Natural killer cell (primary cell): Measurements from ENCODE around the gene OR7C1. TPM values are rescaled to one million over a fixed set of nuclear protein-coding genes. Genes with fewer than 3 reads are reported as not detected.
A peak's percentile ranks its signal among the peaks of the same experiment; 100 is the strongest.

ENCODE experiments used
- ATAC-seq, 3 donors: fragments of 150-1000 bp in 2 of 3; fragments of 200-7000 bp in 1 of 3; cut with Tn5 transposase; 1 replicate in 1 of 3; 2 replicates in 2 of 3; pipeline ENCODE4 v1.10.0; 2021; ENCODE audit warnings: mild to moderate bottlenecking in 2 of 3, moderate library complexity in 2 of 3
- DNase-seq, 2 donors: peaks; one replicate each; pipeline versions ENCODE4 v3.0.0 to v3.0.0-alpha.2; 2013 to 2021; ENCODE audit warnings: mixed read lengths in 1 of 2
- H3K27ac ChIP-seq: one replicate; pipeline ENCODE4 v1.5.1; 2013; ENCODE audit warnings: mild to moderate bottlenecking, low read length
- H3K27me3 ChIP-seq: one replicate; pipeline ENCODE4 v1.6.1; 2013; ENCODE audit warnings: low read length; ENCODE audit not compliant: control insufficient read depth, insufficient read depth
- H3K36me3 ChIP-seq: one replicate; pipeline ENCODE4 v1.6.1; 2013; ENCODE audit warnings: low read length; ENCODE audit not compliant: control insufficient read depth, insufficient read depth
- H3K4me1 ChIP-seq: one replicate; pipeline ENCODE4 v1.6.1; 2013; ENCODE audit warnings: low read length; ENCODE audit not compliant: control insufficient read depth, insufficient read depth
- H3K4me3 ChIP-seq: one replicate; pipeline ENCODE4 v1.5.1; 2013; ENCODE audit warnings: low read length
- H3K9me3 ChIP-seq: one replicate; pipeline ENCODE4 v1.6.1; 2013; ENCODE audit warnings: low read length; ENCODE audit not compliant: control insufficient read depth, insufficient read depth
- H3K27ac Mint-ChIP-seq, 2 donors: one replicate each; pipeline ENCODE4 v1.8.0; 2022; ENCODE audit warnings: mild to moderate bottlenecking in 2 of 2, mixed read lengths in 2 of 2, moderate library complexity in 1 of 2
- H3K27me3 Mint-ChIP-seq, 2 donors: one replicate each; pipeline ENCODE4 v1.8.0; 2022; ENCODE audit warnings: low read depth in 2 of 2, mixed read lengths in 2 of 2
- H3K36me3 Mint-ChIP-seq: one replicate; pipeline ENCODE4 v1.8.0; 2022; ENCODE audit warnings: mixed read lengths
- H3K4me1 Mint-ChIP-seq, 2 donors: one replicate each; pipeline ENCODE4 v1.8.0; 2022; ENCODE audit warnings: mixed read lengths in 2 of 2
- H3K4me3 Mint-ChIP-seq: one replicate; pipeline ENCODE4 v1.8.0; 2022; ENCODE audit warnings: mild to moderate bottlenecking, moderate library complexity, mixed read lengths
- H3K9me3 Mint-ChIP-seq, 2 donors: one replicate each; pipeline ENCODE4 v1.8.0; 2022; ENCODE audit warnings: mixed read lengths in 2 of 2
- WGBS: methylation state at CpG from one replicate; pipeline ENCODE4 v1.1.7; 2013; ENCODE audit warnings: missing lambda C conversion rate; ENCODE audit not compliant: insufficient coverage; 5-methylcytosine and 5-hydroxymethylcytosine counted together
- intact Hi-C: fragments of 100-400 bp; cut with micrococcal nuclease; formaldehyde crosslinking; loops from one replicate; pipeline ENCODE4 v1.14.2; 2022
- total RNA-seq, 4 donors: library from RNA; stranded (reverse); fragments of 120-200 nt in 1 of 4; gene quantifications; one replicate each; pipeline versions ENCODE4 v1.2.3 to v1.2.4, GENCODE V29; 2013 to 2022
- TF ChIP-seq, protein P1 (sequence below): fragments of 200-600 bp; IDR thresholded peaks from one replicate; pipeline ENCODE4 v1.8.0; 2022; ENCODE audit warnings: antibody characterized with exemption

Gene OR7C1
- not detected for total RNA-seq
- not detected for total RNA-seq (2013)

DNA sequence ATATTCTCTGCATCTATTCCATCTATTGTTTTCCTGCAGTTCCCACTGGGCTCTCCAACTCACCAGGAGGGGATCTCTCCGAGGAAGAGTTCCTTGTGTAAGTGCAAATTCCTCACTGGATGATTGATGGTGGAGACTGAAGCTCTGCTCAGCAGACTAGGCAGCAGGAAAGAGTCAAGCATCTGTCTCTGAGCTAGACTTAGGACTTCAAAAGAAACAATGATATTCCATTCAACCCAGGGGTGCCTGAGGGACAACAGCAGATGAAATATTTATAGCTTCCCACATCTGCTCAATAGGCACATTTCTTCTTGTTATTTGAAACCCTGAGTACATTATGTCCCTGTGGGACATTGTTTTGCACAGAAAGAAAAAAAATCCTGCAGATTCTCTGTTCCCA lies at the start of gene OR7C1, which contains the start of gene OR7A5:
OR7C1 (minus strand) TSS at position 175 of the 400 bp plus-strand sequence. CDS start 35,049 bp downstream, outside the sequence.
OR7A5 (minus strand) TSS at position 175 of the 400 bp plus-strand sequence. CDS start 6,944 bp downstream, outside the sequence.
- no peaks in the 10 kb centered on the region for H3K4me1 Mint-ChIP-seq
- Histone ChIP-seq H3K9me3 (no peaks in the 10 kb centered on the region), H3K27ac (no peak within 1 kb of the TSS), H3K4me3 (no peak within 1 kb of the TSS), H3K36me3 (no peaks in the 10 kb centered on the region), H3K4me1 (no peaks in the 10 kb centered on the region), H3K27me3 (no peaks in the 10 kb centered on the region)
- DNase-seq (no peak), ATAC-seq (no peak)
- H3K9me3 Mint-ChIP-seq: no peaks in the 10 kb centered on the region
- TF ChIP-seq, protein P1, sequence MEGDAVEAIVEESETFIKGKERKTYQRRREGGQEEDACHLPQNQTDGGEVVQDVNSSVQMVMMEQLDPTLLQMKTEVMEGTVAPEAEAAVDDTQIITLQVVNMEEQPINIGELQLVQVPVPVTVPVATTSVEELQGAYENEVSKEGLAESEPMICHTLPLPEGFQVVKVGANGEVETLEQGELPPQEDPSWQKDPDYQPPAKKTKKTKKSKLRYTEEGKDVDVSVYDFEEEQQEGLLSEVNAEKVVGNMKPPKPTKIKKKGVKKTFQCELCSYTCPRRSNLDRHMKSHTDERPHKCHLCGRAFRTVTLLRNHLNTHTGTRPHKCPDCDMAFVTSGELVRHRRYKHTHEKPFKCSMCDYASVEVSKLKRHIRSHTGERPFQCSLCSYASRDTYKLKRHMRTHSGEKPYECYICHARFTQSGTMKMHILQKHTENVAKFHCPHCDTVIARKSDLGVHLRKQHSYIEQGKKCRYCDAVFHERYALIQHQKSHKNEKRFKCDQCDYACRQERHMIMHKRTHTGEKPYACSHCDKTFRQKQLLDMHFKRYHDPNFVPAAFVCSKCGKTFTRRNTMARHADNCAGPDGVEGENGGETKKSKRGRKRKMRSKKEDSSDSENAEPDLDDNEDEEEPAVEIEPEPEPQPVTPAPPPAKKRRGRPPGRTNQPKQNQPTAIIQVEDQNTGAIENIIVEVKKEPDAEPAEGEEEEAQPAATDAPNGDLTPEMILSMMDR: no peak
- H3K36me3 Mint-ChIP-seq: no peaks in the 10 kb centered on the region
- WGBS: 75% methylated on average over 1 of the region's 1 CpG
- H3K27ac Mint-ChIP-seq: no peak within 1 kb of the TSS
- intact Hi-C loops: no loop called here
- H3K27me3 Mint-ChIP-seq: peaks cover 0 to 3% of the 10 kb centered on the region in 2 donors
- no peak within 1 kb of the TSS for H3K4me3 Mint-ChIP-seq

GRCh38 chr19:14871619-14872230 lies 36.7 kb upstream of the OR7C1 start:
- Histone ChIP-seq H3K9me3 (no peaks in the 10 kb centered on the region), H3K36me3 (no peaks in the 10 kb centered on the region), H3K27me3 (peaks cover 3% of the 10 kb centered on the region), H3K27ac (no peak overlapping the region), H3K4me3 (no peak overlapping the region), H3K4me1 (no peaks in the 10 kb centered on the region)
- H3K27ac Mint-ChIP-seq: no peak overlapping the region
- H3K36me3 Mint-ChIP-seq: no peaks in the 10 kb centered on the region
- TF ChIP-seq, protein P1: peak; percentile 9
- ATAC-seq (no peak), DNase-seq (peak in 1 of 2 donors; percentile 11)
- H3K27me3 Mint-ChIP-seq: peaks cover 30 to 33% of the 10 kb centered on the region in 2 donors
- whole genome bisulfite sequencing: 75% methylated on average over 1 of the region's 4 CpGs
- no peaks in the 10 kb centered on the region for H3K4me1 Mint-ChIP-seq
- intact Hi-C loops: no loop called here
- H3K9me3 Mint-ChIP-seq: no peaks in the 10 kb centered on the region
- no peak overlapping the region for H3K4me3 Mint-ChIP-seq

DNA sequence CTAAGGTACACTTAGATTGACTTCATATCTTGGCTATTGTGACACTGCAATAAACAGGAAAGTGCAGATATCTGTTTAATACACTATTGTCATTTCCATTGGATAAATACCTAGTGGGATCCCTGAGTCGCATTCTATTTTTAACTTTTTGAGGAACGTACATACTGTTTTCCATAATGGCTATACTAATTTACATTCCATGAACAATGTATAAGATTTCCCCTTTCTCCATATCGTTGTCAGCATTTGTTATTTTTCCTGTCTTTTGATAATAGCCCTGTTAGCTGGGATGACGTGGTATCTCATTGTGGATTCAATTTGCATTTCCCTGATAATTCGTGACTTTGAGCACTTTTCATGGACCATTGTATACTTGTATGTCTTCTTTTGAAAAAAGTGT lies 33.5 kb upstream of the OR7C1 start:
- TF ChIP-seq, protein P1: no peak
- H3K4me3 ChIP-seq: no peak overlapping the region
- no peak overlapping the region for H3K27ac Mint-ChIP-seq
- H3K27ac ChIP-seq: no peak overlapping the region
- H3K4me1 ChIP-seq: no peaks in the 10 kb centered on the region
- 82% methylated on average over 5 of the region's 5 CpGs for WGBS
- H3K27me3 ChIP-seq: peaks cover 3% of the 10 kb centered on the region
- no peak overlapping the region for H3K4me3 Mint-ChIP-seq
- no peaks in the 10 kb centered on the region for H3K9me3 Mint-ChIP-seq
- ATAC-seq: no peak
- no peaks in the 10 kb centered on the region for H3K9me3 ChIP-seq
- peaks cover 30 to 40% of the 10 kb centered on the region in 2 donors for H3K27me3 Mint-ChIP-seq
- H3K36me3 ChIP-seq: no peaks in the 10 kb centered on the region
- intact Hi-C loops: no loop called here
- DNase-seq: no peak
- no peaks in the 10 kb centered on the region for H3K4me1 Mint-ChIP-seq
- no peaks in the 10 kb centered on the region for H3K36me3 Mint-ChIP-seq

DNA sequence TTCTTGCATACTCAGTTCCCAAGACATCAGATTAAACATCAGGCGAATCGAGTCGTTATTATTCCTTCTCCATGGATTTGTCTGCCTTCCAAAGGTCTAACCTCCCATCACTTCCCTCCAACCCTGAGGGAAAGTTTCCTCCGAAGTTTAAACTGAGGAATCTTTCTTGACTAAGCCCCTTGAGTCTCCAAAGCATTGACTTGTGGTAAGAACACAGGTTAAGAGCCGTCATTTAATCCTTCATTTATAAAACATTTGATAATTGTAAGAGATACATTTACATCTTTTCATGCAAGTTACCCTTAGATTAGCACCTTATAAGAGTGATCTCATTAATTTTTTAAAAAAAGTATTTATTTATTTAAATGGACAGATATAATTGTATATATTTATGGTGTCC lies 13.8 kb upstream of the OR7C1 start, which contains the start of gene OR7A10:
OR7A10 (minus strand) TSS at position 101 of the 400 bp plus-strand sequence. CDS start 7,045 bp downstream, outside the sequence.
- H3K36me3 Mint-ChIP-seq: no peaks in the 10 kb centered on the region

More for the DNA sequence above, 13.8 kb upstream of the OR7C1 start, which contains the start of gene OR7A10:
- Histone ChIP-seq H3K36me3 (no peaks in the 10 kb centered on the region), H3K9me3 (no peaks in the 10 kb centered on the region), H3K27me3 (no peaks in the 10 kb centered on the region), H3K27ac (no peak within 1 kb of the TSS), H3K4me1 (no peaks in the 10 kb centered on the region), H3K4me3 (no peak within 1 kb of the TSS)
- no peak within 1 kb of the TSS for H3K27ac Mint-ChIP-seq
- no peak for DNase-seq
- intact Hi-C loops: no loop called here
- 93% methylated on average over 4 of the region's 5 CpGs for WGBS
- TF ChIP-seq, protein P1: no peak
- no peak within 1 kb of the TSS for H3K4me3 Mint-ChIP-seq
- no peaks in the 10 kb centered on the region for H3K4me1 Mint-ChIP-seq
- no peak for ATAC-seq
- no peaks in the 10 kb centered on the region for H3K9me3 Mint-ChIP-seq
- peaks cover 27 to 34% of the 10 kb centered on the region in 2 donors for H3K27me3 Mint-ChIP-seq
